OCI-LY7 (cell line): ENCODE results near the gene MICAL3.

Source experiments
- EZH2phosphoT487 ChIP-seq: fragments of 200-600 bp; sonication (generic); IDR thresholded peaks from 2 replicates; pipeline ENCODE4 v1.6.1; 2018; ENCODE audit warnings: low read depth, borderline replicate concordance, mild to moderate bottlenecking, mixed run types, antibody characterized with exemption, low read length, moderate library complexity, mixed read lengths
- TF ChIP-seq, protein P1 (sequence below): fragments of 200-600 bp; sonication (generic); conservative IDR thresholded peaks from 2 replicates; pipeline ENCODE4 v1.5.1; 2014; ENCODE audit warnings: mild to moderate bottlenecking, antibody characterized with exemption, low read length, moderate library complexity, mixed read lengths

DNA sequence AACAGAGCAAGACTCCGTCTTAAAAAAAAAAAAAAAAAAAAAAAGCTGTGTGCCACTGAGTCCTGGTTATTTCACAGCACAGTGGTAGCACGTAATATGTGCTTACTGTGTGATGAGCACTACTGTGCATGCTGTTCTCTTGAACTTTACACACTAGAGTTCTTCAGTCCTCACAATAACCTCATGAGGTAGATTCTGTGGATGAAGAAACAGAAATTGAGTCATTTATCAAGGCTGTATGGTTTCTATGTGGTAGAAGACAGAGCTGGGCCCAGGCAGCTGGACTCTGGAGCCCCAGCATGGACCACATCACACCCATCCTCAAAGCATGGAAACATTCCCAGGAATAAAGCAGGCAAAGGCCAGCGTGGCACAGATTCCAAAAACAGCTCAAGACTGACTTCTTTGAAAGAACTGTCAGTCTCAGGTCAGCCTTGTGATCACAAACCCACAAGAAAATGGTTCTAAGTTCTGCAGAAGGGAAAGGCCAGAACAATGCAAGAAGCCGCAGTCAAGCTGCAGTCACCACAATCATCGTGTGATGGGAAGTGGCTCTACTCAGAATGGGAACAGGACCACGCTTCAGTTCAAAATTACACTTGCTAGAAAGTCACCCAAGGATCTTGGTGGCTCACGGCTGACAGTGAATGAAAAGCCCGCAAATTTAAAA is 49.5 kb downstream of the MICAL3 start:
- TF ChIP-seq, protein P1, sequence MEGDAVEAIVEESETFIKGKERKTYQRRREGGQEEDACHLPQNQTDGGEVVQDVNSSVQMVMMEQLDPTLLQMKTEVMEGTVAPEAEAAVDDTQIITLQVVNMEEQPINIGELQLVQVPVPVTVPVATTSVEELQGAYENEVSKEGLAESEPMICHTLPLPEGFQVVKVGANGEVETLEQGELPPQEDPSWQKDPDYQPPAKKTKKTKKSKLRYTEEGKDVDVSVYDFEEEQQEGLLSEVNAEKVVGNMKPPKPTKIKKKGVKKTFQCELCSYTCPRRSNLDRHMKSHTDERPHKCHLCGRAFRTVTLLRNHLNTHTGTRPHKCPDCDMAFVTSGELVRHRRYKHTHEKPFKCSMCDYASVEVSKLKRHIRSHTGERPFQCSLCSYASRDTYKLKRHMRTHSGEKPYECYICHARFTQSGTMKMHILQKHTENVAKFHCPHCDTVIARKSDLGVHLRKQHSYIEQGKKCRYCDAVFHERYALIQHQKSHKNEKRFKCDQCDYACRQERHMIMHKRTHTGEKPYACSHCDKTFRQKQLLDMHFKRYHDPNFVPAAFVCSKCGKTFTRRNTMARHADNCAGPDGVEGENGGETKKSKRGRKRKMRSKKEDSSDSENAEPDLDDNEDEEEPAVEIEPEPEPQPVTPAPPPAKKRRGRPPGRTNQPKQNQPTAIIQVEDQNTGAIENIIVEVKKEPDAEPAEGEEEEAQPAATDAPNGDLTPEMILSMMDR, result no peak
- no peak for TF ChIP-seq EZH2phosphoT487
